ENCODE measurements around the gene LEPROT. TPM values are rescaled to one million over a fixed set of nuclear protein-coding genes. Genes with fewer than 3 reads are reported as not detected.
A peak's percentile ranks its signal among the peaks of the same experiment; 100 is the strongest.

LEPROT gene
- total RNA-seq, 1 donor: 59.5 TPM

GRCh38 chr1:65409816-65410326 is 10.6 kb upstream of the LEPROT start:
- no peak for DNase-seq (ENCODE audit: low read depth in 2 of 3, low spot score in 2 of 3)

DNA sequence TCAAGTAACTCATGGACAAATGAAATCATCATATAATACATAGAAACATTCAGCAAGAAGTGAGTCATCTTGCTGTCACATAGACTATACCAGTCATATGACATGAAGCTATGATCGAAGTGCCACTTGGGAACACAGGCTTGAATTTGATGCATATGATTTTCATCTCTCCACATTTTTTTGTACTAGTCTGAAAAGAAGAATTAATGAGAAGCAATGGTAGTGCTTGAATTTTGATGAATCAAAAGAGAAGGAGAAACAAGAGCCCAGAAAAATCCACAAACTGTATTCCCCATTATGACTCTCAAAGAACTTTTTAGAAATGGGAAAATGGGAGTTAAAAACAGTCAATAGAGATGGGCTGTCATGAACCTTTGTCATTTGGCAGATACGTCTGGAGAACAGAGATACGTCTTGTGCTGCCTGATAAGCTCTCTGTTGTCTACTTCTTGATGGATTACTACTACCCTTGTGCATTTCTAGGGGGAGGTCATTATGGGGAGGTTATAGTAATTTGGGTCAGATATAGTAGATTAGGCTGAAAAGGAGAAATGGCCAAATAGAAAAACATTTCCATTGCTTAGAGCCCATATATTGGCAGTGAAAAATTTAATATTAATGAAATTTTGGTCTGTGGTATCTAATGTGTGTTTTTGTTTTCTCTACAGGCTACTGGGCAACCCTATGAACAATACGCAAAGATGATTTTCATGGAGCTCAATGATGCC is 8.0 kb upstream of the LEPROT start:
- peak in 1 of 3 donors; percentile 8 for DNase-seq (ENCODE audit: low read depth in 2 of 3, low spot score in 2 of 3)

DNA sequence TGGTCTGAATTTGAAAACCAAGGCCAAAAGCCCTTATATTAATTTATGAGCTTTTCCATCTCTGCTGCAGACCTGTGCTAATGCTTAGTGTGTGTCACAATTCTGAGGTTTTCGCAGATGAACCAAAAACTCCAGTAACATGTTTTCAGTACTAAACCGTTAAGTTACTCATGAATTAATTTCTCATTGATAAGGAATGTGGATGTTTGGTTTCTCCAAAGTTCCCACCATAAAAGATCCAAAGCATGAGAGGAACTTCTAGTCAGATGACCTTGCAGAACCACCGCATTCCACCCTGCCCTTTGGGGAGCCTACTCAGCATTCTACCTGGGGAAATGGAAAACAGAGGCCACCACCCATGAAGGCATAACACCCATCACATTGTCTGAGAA is 7.5 kb upstream of the LEPROT start:
- no peak for DNase-seq (ENCODE audit: low read depth in 2 of 3, low spot score in 2 of 3)

- no peak for DNase-seq (ENCODE audit: low read depth in 2 of 3, low spot score in 2 of 3)
Observed at GRCh38 chr1:65414538-65414937, 5.9 kb upstream of the LEPROT start.

DNA sequence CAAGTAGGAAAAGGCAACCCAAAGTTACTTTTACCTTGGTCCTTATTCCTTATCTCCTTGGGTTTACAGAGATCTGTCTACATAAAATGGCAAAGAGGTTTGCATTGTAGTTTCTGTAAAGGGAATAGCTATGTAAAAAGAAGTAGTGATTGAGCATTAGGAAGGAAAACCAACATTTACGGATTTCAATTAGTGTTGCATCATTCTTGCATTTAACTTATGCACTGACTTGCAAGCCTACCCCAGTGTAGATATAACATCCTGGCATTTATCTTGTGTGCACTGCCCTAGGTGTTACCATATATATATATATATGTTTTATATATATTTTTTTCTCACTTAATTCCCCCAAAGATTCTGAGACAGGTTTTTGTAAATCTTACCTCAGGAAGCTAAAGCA is 3.7 kb upstream of the LEPROT start:
- DNase-seq (ENCODE audit: low read depth in 2 of 3, low spot score in 2 of 3): no peak

GRCh38 chr1:65417729-65418128 is 2.7 kb upstream of the LEPROT start:
- no peak for DNase-seq (ENCODE audit: low read depth in 2 of 3, low spot score in 2 of 3)

DNA sequence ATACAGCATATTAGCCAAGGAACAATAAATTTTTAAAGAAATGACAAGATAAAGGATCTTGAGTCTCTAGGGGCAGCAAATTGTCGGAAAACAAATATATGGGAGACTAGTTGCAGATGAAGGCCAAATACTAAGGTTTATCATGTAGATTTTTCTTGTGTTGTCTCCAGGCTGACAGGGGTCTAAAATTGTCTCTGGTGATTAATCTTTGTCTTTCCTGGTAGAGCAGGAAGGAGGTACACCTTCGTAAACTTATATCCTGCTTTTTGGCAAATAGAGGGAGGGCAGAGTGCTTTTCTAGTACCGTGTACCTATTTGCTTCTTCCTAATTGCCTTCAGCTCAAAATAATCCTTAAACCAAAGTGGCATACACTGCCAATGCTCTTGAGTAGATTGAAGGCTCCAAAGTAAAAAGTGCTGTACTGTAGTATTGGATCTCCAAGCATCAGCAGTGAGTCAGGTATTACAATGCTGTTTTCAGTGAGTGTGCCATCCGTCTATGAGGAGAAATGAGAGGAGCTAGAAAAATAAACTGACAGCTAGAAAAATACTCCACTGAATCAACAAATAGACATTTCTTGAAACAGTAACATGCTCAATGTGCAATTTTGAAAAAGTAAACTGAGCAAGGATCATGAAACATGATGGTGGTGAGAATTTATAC is 1.8 kb upstream of the LEPROT start:
- DNase-seq (ENCODE audit: low read depth in 2 of 3, low spot score in 2 of 3): no peak

GRCh38 chr1:65419681-65420589 is 533 bp upstream of the LEPROT start:
- peak; percentile 91 to 99 (median 98) for DNase-seq (ENCODE audit: low read depth in 2 of 3, low spot score in 2 of 3)

- DNase-seq (ENCODE audit: low read depth in 2 of 3, low spot score in 2 of 3): peak in 2 of 3 donors; percentile 46 to 68
Observed at GRCh38 chr1:65421351-65422025, 1.0 kb downstream of the LEPROT start.

- DNase-seq (ENCODE audit: low read depth in 2 of 3, low spot score in 2 of 3): no peak
Observed at GRCh38 chr1:65422241-65423203, 2.1 kb downstream of the LEPROT start.

GRCh38 chr1:65423884-65424572 is 3.6 kb downstream of the LEPROT start:
- peak in 2 of 3 donors; percentile 18 to 34 for DNase-seq (ENCODE audit: low read depth in 2 of 3, low spot score in 2 of 3)

GRCh38 chr1:65424573-65424889 is 4.1 kb downstream of the LEPROT start:
- no peak for DNase-seq (ENCODE audit: low read depth in 2 of 3, low spot score in 2 of 3)

DNA sequence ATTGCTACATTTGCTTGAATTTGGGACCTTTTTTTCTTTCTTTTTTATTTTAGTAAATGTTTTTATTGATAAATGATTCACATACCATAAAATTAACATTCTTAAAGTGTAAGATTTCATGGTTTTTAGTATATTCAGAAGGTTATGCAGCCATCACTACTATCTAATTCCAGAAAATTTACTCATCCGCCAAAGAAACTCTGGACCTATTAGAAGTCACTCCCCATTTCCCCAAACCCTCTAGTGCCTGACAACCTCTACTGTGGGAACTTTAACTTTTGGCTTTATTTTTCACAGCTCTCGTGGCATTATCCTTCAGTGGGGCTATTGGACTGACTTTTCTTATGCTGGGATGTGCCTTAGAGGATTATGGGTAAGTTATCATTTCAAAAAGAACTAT is 4.5 kb downstream of the LEPROT start:
- DNase-seq (ENCODE audit: low read depth in 2 of 3, low spot score in 2 of 3): no peak

GRCh38 chr1:65425697-65426096 is 5.2 kb downstream of the LEPROT start:
- no peak for DNase-seq (ENCODE audit: low read depth in 2 of 3, low spot score in 2 of 3)

- no peak for DNase-seq (ENCODE audit: low read depth in 2 of 3, low spot score in 2 of 3)
Observed at GRCh38 chr1:65429078-65429477, 8.6 kb downstream of the LEPROT start.

GRCh38 chr1:65429806-65430205 is 9.3 kb downstream of the LEPROT start:
- DNase-seq (ENCODE audit: low read depth in 2 of 3, low spot score in 2 of 3): peak in 2 of 3 donors; percentile 34 to 47

DNA sequence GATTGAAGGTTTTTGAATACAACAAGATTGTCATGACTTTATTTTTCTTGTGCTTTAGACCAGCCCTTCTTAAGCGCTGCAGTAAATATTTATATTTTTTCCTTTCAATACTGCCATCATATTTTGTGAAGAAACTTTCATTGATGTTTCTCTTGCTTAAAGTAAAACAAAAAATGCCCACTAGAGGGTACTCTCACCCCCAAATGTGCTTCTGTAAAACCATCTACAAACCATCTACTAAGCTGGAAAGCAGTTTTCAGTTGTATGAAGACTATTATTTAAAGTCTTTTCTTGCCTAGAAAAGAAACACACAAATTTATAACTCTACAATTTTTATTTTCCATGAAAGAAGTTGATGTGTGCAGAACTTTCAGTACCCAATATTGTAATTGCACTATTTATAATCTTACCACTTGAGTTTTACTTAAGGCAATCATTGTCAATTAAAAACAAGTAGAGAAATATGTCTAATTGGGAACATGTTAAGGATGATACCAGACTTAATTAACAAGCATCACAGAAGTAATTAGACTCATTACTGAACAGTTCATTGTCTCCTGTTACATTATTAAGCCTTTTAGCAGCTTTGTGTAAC is 10.7 kb downstream of the LEPROT start:
- DNase-seq (ENCODE audit: low read depth in 2 of 3, low spot score in 2 of 3): peak in 2 of 3 donors; percentile 36 to 72

GRCh38 chr1:65432918-65433317 is 12.4 kb downstream of the LEPROT start:
- no peak for DNase-seq (ENCODE audit: low read depth in 2 of 3, low spot score in 2 of 3)

- peak in 1 of 3 donors; percentile 14 for DNase-seq (ENCODE audit: low read depth in 2 of 3, low spot score in 2 of 3)
Observed at GRCh38 chr1:65434255-65434654, 13.8 kb downstream of the LEPROT start.
